Heart left ventricle (tissue), 16 donors: ENCODE results near the gene COPS6. TPM values are rescaled to one million over a fixed set of nuclear protein-coding genes. Genes with fewer than 3 reads are reported as not detected.

Experiments used
- ATAC-seq, 4 donors: fragments of 200-7000 bp; cut with Tn5 transposase; one replicate each; pipeline ENCODE4 v1.9.1; 2020 to 2022; ENCODE audit warnings: moderate library complexity in 4 of 4, mild to moderate bottlenecking in 3 of 4, moderate number of reproducible peaks in 1 of 4
- DNase-seq, 5 donors: peaks; one replicate each; pipeline ENCODE4 v3.0.0-alpha.2; 2020
- H3K27ac ChIP-seq, 12 donors: fragments of 200-600 bp; sonication (generic) in 4 of 12; one replicate each; pipeline versions ENCODE4 v1.5.0 to v1.8.0; 2016 to 2022; ENCODE audit warnings: mild to moderate bottlenecking in 2 of 12
- H3K27me3 ChIP-seq, 9 donors: fragments of 200-600 bp; sonication (generic) in 2 of 9; one replicate each; pipeline versions ENCODE4 v1.5.1 to v1.8.0; 2016 to 2022; ENCODE audit warnings: mild to moderate bottlenecking in 3 of 9
- H3K36me3 ChIP-seq, 9 donors: fragments of 200-600 bp; sonication (generic) in 2 of 9; one replicate each; pipeline versions ENCODE4 v1.5.0 to v1.8.0; 2018 to 2022; ENCODE audit warnings: mild to moderate bottlenecking in 2 of 9
- H3K4me1 ChIP-seq, 12 donors: fragments of 200-600 bp; sonication (generic) in 4 of 12; one replicate each; pipeline versions ENCODE4 v1.5.0 to v1.8.0; 2016 to 2022; ENCODE audit warnings: mild to moderate bottlenecking in 3 of 12
- H3K4me3 ChIP-seq, 12 donors: fragments of 200-600 bp; sonication (generic) in 4 of 12; one replicate each; pipeline versions ENCODE4 v1.5.0 to v1.8.0; 2017 to 2022; ENCODE audit warnings: mild to moderate bottlenecking in 9 of 12, moderate library complexity in 4 of 12
- H3K9me3 ChIP-seq, 12 donors: fragments of 200-600 bp; sonication (generic) in 4 of 12; one replicate each; pipeline versions ENCODE4 v1.5.0 to v1.8.0; 2016 to 2022; ENCODE audit warnings: mild to moderate bottlenecking in 1 of 12
- POLR2A ChIP-seq, 2 donors: fragments of 450-650 bp; IDR thresholded peaks; one replicate each; pipeline ENCODE4 v1.6.1; 2017; ENCODE audit warnings: antibody characterized with exemption in 2 of 2, mild to moderate bottlenecking in 2 of 2, moderate library complexity in 2 of 2
- WGBS, 4 donors: extraction: QIAGEN DNeasy Blood & Tissue Kit in 2 of 4; methylation state at CpG; one replicate each; pipeline versions ENCODE4 v1.1.5 to v1.1.7; 2013 to 2018; 5-methylcytosine and 5-hydroxymethylcytosine counted together
- intact Hi-C, 10 donors: fragments of 100-400 bp; cut with DNase I; formaldehyde crosslinking; loops; one replicate each; pipeline versions ENCODE4 v1.11.1 to v1.14.2; 2022
- polyA plus RNA-seq, 2 donors: library from polyadenylated mRNA; stranded (reverse); fragments of 200-250 nt; gene quantifications; one replicate each; pipeline ENCODE4 v1.2.3, GENCODE V29; 2013
- total RNA-seq, 9 donors: library from RNA; depleted of rRNA in 2 of 9; stranded (reverse); fragments of >200 nt in 2 of 9; fragmentation: NEBNext Ultra II Directional in 3 of 9; extraction: Animal tissue kit (Norgen Biotek cat#: 25700) in 3 of 9; gene quantifications; one replicate each; pipeline versions ENCODE4 v1.1.0 to v1.2.4, GENCODE V29; 2016 to 2023
- TF ChIP-seq, protein P1 (sequence below), 12 donors: fragments of 200-600 bp; sonication (generic) in 4 of 12; IDR thresholded peaks; one replicate each; pipeline versions ENCODE4 v1.5.0 to v1.8.0; 2018 to 2022; ENCODE audit warnings: antibody characterized with exemption in 12 of 12, mild to moderate bottlenecking in 5 of 12
- donor health status: ischemic (EF 13 %, LVEDD 7.1; RV severe dilation, severe dysfunction).
- donor health status: healthy with polysubstance abuse.
- donor health status: DM: no; HTN: yes; CAD: no.
- donor health status: DM: no; HTN: no; CAD: no.
- donor health status: ischemic (EF 25% LVEDD 6.9; RV normal size, moderate dysfunction).
- donor health status: ischemic (EF 25% LVEDD 5.7; RV mildly dilated, moderate dysfunction).
- donor health status: healthy.
- donor health status: DM: yes; HTN: yes; CAD: no.
- donor health status: ischemic (EF 35%, LVEDD 5.7; RV mildly dilated, moderate dysfunction).
- donor health status: nonischemic (EF 11% LVEDD 7.7; RV severe dilation, severe dysfunction).
- donor health status: DM: yes; HTN: yes; CAD: no.
- donor health status: PGD.
- donor health status: ischemic (EF 29% LVEDD 5.4; RV normal size, mild dysfunction).
- donor health status: nonischemic (EF 23%, LVEDD 6.1; RV moderate dilation, normal function).

COPS6 gene
- total and polyA plus RNA-seq, 11 donors = 53.3 to 130 (median 109) TPM

DNA sequence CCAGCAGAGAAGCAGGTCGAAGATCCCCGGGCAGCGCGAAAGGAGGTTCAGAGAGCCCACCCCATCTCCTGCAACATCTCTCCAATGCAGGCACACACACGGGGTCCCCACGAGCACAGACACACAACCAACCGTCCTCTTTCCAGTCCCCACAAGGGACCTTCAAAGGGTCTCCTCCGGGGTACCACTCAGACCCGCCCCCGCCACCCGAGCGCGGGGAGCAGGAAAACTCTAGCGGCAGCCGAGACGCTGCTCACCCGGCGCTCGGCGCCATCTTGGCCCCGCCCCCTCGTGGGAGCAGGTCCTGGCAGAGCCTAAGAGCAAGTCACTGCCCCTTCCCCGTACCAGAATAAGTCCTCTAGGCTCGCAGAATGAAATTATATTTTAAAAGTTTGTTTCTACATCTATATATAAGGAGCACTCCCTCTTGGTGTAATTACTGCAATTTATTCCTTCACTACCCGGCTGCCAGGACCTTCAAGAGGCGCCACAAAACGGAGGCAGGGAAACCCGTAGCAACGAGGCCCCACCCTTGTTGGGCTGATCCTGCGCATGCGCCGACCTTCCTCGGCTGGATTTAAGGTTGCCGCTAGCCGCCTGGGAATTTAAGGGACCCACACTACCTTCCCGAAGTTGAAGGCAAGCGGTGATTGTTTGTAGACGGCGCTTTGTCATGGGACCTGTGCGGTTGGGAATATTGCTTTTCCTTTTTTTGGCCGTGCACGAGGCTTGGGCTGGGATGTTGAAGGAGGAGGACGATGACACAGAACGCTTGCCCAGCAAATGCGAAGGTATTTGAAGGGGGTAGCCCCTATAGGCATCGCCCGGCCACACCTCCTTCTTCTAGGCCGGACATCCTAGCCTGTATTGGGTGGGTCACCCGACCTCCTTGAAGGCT is 30.6 kb downstream of the COPS6 start, which contains the start of the genes CNPY4 and TAF6:
Gene CNPY4 (plus strand): TSS at position 563 of the 898 bp plus-strand sequence. CDS start 111 bp downstream, at position 674.
Gene TAF6 (minus strand): TSS at position 287 of the 898 bp plus-strand sequence. CDS start 5,149 bp downstream, outside the sequence.
- ATAC-seq (peak; percentile 90 to 97 (median 94)), DNase-seq (peak; percentile 96 to 98 (median 97))
- intact Hi-C loops = loop anchor here in 3 of 10 donors (1.0 to 2.0 kb wide), 3 partner anchors 8 to 19 kb away; partner anchors contain the start of genes AP4M1 (in 3 of the 3) and MCM7 (in 3 of the 3)

DNA sequence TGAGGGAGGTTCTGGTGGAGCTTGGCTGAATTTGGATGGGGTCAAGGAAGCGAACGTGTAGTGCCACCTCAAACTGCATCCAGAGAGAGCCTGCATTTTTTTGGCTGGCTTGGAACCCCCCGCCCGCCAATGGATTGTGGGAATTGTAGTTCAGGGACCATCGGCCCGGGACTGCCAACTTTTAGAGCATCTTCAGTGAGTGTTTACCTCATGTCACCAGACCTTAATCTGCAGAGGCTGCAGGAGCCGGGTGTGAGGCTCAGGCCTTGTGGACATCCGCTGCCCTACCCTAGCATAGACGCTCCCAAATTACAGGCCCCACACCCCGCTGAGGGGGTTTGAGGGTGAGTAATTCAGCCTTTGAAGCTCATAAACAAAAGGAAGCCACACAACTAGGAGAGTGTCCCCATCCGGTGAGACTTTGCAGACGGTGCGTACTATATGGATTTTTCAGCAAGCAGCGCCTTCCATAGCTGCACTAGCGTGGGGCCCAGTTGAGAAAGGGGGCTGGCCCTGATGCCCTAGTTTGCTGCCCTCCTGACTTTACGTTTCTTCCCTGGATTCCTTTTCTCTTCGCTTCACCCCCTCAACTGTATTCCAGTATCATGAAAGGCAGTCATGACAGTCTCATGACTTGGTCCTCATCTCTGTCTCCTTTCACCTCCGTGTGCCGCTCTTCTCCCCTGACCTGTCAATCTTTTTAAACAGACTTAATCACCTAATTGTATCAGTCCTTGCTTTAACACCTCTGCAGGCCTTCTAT is 31.4 kb downstream of the COPS6 start:
- Histone ChIP-seq H3K36me3 (peaks cover 0 to 5% (median 0%) of the 10 kb centered on the region in 9 donors), H3K4me3 (peak overlapping the region; percentile 48 to 89 (median 78)), H3K9me3 (no peaks in the 10 kb centered on the region), H3K27ac (peak overlapping the region; percentile 83 to 98 (median 88)), H3K4me1 (peaks cover 0 to 29% (median 16%) of the 10 kb centered on the region in 12 donors), H3K27me3 (no peaks in the 10 kb centered on the region)
- intact Hi-C loops = loop anchor here in 3 of 10 donors (1.0 to 2.0 kb wide), 3 partner anchors 7 to 19 kb away; partner anchors contain the start of genes AP4M1 (in 3 of the 3) and MCM7 (in 3 of the 3)
- WGBS, 4 donors = 18 to 23% (median 21%) methylated on average over 15 to 19 of the region's 19 CpGs
- no peak for TF ChIP-seq POLR2A (IDR thresholded peaks at IDR 0.05)
- TF ChIP-seq, protein P1, sequence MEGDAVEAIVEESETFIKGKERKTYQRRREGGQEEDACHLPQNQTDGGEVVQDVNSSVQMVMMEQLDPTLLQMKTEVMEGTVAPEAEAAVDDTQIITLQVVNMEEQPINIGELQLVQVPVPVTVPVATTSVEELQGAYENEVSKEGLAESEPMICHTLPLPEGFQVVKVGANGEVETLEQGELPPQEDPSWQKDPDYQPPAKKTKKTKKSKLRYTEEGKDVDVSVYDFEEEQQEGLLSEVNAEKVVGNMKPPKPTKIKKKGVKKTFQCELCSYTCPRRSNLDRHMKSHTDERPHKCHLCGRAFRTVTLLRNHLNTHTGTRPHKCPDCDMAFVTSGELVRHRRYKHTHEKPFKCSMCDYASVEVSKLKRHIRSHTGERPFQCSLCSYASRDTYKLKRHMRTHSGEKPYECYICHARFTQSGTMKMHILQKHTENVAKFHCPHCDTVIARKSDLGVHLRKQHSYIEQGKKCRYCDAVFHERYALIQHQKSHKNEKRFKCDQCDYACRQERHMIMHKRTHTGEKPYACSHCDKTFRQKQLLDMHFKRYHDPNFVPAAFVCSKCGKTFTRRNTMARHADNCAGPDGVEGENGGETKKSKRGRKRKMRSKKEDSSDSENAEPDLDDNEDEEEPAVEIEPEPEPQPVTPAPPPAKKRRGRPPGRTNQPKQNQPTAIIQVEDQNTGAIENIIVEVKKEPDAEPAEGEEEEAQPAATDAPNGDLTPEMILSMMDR (IDR thresholded peaks at IDR 0.05) = no peak
- DNase-seq (peak; percentile 58 to 78 (median 71)), ATAC-seq (peak; percentile 47 to 73 (median 66))

More for the DNA sequence above, 30.6 kb downstream of the COPS6 start, which contains the start of the genes CNPY4 and TAF6:
- H3K27ac ChIP-seq = peak within 1 kb of the TSS; percentile 83 to 98 (median 88)
- TF ChIP-seq POLR2A (IDR thresholded peaks at IDR 0.05) = peak in 1 of 2 donors; percentile 61
- TF ChIP-seq, protein P1 (IDR thresholded peaks at IDR 0.05) = peak in 1 of 12 donors; percentile 6
- H3K4me3 ChIP-seq = peak within 1 kb of the TSS; percentile 48 to 89 (median 78)
- H3K9me3 ChIP-seq = no peaks in the 10 kb centered on the region
- peaks cover 0 to 21% (median 16%) of the 10 kb centered on the region in 12 donors for H3K4me1 ChIP-seq
- WGBS, 4 donors = 0 to 1% (median 0%) methylated on average over 29 to 49 of the region's 49 CpGs
- H3K27me3 ChIP-seq = no peaks in the 10 kb centered on the region
- peaks cover 0 to 11% (median 0%) of the 10 kb centered on the region in 9 donors for H3K36me3 ChIP-seq

- H3K9me3 ChIP-seq = no peaks in the 10 kb centered on the region
- intact Hi-C loops = no loop called here
- no peak for DNase-seq
- no peak for TF ChIP-seq POLR2A (IDR thresholded peaks at IDR 0.05)
- TF ChIP-seq, protein P1 (IDR thresholded peaks at IDR 0.05) = no peak
- H3K4me3 ChIP-seq = peak overlapping the region in 8 of 12 donors; percentile 62 to 89 (median 80)
- no peak for ATAC-seq
- WGBS, 4 donors = 27 to 36% (median 32%) methylated on average over 1 of the region's 1 CpG
- peaks cover 0 to 35% (median 18%) of the 10 kb centered on the region in 12 donors for H3K4me1 ChIP-seq
- H3K27me3 ChIP-seq = no peaks in the 10 kb centered on the region
- H3K36me3 ChIP-seq = peaks cover 0 to 4% (median 0%) of the 10 kb centered on the region in 9 donors
- H3K27ac ChIP-seq = peak overlapping the region in 6 of 12 donors; percentile 85 to 98 (median 88)
These were observed 31.9 kb downstream of the COPS6 start for GRCh38 chr7:100120733-100121036.
